HEK293 (cell line): ENCODE results near the gene LILRB3.

ENCODE experiments used
- PRDM10 ChIP-seq: fragments of 450-650 bp; formaldehyde crosslinking; IDR thresholded peaks from 2 replicates; pipeline ENCODE4 v1.5.1; 2016; ENCODE audit warnings: missing biosample characterization, missing genetic modification characterization
- ZBTB17 ChIP-seq: fragments of 450-650 bp; formaldehyde crosslinking; IDR thresholded peaks from 2 replicates; pipeline ENCODE4 v1.5.1; 2016; ENCODE audit warnings: missing biosample characterization, missing genetic modification characterization
- ZNF121 ChIP-seq: fragments of 450-650 bp; formaldehyde crosslinking; IDR thresholded peaks from 2 replicates; pipeline ENCODE4 v1.5.1; 2016; ENCODE audit warnings: missing biosample characterization, missing genetic modification characterization
- ZNF16 ChIP-seq: fragments of 450-650 bp; formaldehyde crosslinking; IDR thresholded peaks from 2 replicates; pipeline ENCODE4 v1.5.1; 2016; ENCODE audit warnings: low read depth, missing biosample characterization, missing genetic modification characterization
- ZNF335 ChIP-seq: fragments of 450-650 bp; formaldehyde crosslinking; conservative IDR thresholded peaks from 2 replicates; pipeline ENCODE4 v1.5.1; 2016; ENCODE audit warnings: missing biosample characterization, missing genetic modification characterization
- ZNF747 ChIP-seq: fragments of 450-650 bp; formaldehyde crosslinking; IDR thresholded peaks from 2 replicates; pipeline ENCODE4 v1.5.1; 2016; ENCODE audit warnings: missing biosample characterization, missing genetic modification characterization
- TF ChIP-seq, protein P1 (sequence below): fragments of 450-650 bp; formaldehyde crosslinking; IDR thresholded peaks from 2 replicates; pipeline ENCODE4 v1.5.1; 2016; ENCODE audit warnings: missing biosample characterization, missing genetic modification characterization
- TF ChIP-seq, protein P2 (sequence below): fragments of 450-650 bp; formaldehyde crosslinking; IDR thresholded peaks from 2 replicates; pipeline ENCODE4 v1.5.1; 2016; ENCODE audit warnings: missing biosample characterization, missing genetic modification characterization

DNA sequence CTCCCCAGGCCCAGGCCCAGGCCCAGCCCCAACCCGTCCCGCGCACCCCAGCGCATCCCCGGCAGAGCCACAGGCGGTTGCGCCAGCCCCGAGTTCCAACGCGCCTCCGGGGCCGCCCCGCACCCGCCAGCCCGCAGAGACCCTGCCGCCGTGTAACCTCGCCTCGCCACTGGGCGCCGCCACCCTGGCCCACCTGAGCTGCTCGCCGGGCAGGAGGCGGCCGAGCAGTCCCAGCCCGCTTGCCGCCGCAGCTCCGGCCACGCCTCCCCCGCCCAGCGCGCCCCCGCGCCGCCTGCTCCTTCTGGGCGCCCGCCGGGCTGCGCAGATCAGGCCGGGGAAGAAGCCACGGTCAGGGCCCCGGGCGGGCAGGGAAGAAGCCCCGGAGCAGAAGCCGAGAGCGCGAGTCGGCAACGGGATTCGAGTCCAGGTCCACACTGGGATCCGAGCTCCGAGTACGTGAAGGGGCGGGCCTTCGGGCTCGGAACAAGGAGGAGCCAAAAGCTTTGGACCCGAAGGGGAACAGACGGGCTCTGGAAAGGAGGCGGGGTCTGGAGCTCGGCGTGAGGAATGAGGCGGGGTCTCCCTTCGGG lies 33.6 kb downstream of the LILRB3 start, which contains the start of gene MBOAT7:
- peak; percentile 88 for TF ChIP-seq ZNF335
- no peak for TF ChIP-seq ZNF121 (tag by site-specific recombination)
- TF ChIP-seq ZNF16, result no peak
- TF ChIP-seq, protein P1, sequence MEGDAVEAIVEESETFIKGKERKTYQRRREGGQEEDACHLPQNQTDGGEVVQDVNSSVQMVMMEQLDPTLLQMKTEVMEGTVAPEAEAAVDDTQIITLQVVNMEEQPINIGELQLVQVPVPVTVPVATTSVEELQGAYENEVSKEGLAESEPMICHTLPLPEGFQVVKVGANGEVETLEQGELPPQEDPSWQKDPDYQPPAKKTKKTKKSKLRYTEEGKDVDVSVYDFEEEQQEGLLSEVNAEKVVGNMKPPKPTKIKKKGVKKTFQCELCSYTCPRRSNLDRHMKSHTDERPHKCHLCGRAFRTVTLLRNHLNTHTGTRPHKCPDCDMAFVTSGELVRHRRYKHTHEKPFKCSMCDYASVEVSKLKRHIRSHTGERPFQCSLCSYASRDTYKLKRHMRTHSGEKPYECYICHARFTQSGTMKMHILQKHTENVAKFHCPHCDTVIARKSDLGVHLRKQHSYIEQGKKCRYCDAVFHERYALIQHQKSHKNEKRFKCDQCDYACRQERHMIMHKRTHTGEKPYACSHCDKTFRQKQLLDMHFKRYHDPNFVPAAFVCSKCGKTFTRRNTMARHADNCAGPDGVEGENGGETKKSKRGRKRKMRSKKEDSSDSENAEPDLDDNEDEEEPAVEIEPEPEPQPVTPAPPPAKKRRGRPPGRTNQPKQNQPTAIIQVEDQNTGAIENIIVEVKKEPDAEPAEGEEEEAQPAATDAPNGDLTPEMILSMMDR (tag by site-specific recombination), result 0 out of 2 replicates have a peak, but pooled peaks have one; percentile 37
- TF ChIP-seq, protein P2, sequence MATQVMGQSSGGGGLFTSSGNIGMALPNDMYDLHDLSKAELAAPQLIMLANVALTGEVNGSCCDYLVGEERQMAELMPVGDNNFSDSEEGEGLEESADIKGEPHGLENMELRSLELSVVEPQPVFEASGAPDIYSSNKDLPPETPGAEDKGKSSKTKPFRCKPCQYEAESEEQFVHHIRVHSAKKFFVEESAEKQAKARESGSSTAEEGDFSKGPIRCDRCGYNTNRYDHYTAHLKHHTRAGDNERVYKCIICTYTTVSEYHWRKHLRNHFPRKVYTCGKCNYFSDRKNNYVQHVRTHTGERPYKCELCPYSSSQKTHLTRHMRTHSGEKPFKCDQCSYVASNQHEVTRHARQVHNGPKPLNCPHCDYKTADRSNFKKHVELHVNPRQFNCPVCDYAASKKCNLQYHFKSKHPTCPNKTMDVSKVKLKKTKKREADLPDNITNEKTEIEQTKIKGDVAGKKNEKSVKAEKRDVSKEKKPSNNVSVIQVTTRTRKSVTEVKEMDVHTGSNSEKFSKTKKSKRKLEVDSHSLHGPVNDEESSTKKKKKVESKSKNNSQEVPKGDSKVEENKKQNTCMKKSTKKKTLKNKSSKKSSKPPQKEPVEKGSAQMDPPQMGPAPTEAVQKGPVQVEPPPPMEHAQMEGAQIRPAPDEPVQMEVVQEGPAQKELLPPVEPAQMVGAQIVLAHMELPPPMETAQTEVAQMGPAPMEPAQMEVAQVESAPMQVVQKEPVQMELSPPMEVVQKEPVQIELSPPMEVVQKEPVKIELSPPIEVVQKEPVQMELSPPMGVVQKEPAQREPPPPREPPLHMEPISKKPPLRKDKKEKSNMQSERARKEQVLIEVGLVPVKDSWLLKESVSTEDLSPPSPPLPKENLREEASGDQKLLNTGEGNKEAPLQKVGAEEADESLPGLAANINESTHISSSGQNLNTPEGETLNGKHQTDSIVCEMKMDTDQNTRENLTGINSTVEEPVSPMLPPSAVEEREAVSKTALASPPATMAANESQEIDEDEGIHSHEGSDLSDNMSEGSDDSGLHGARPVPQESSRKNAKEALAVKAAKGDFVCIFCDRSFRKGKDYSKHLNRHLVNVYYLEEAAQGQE (tag by site-specific recombination), result no peak
- TF ChIP-seq ZBTB17 (tag by site-specific recombination), result peak; percentile 48; the same call in 1 of the 2 replicates
- no peak for TF ChIP-seq ZNF747
- TF ChIP-seq PRDM10, result peak; percentile 74
